Femur (tissue), 1 donor: ENCODE data around the gene KRTAP12-2.
"Not testable (repeated sequence)": the region's sequence is repeated elsewhere in the genome, so short reads cannot be mapped to it uniquely, and the experiment has no call there.

Experiments used
- DNase-seq: peaks from one replicate; pipeline ENCODE4 v3.0.0-alpha.2; 2017

Gene KRTAP12-2

GRCh38 chr21:44682580-44683151 lies 15.9 kb upstream of the KRTAP12-2 start:
- DNase-seq, result no peak

- DNase-seq, result no peak
These were observed 15.3 kb upstream of the KRTAP12-2 start, which contains the start of gene KRTAP12-1 for GRCh38 chr21:44681861-44682579. TSS of gene KRTAP12-1 (minus strand) at chr21:44682163. CDS start at chr21:44682123, 40 bp downstream.

DNA sequence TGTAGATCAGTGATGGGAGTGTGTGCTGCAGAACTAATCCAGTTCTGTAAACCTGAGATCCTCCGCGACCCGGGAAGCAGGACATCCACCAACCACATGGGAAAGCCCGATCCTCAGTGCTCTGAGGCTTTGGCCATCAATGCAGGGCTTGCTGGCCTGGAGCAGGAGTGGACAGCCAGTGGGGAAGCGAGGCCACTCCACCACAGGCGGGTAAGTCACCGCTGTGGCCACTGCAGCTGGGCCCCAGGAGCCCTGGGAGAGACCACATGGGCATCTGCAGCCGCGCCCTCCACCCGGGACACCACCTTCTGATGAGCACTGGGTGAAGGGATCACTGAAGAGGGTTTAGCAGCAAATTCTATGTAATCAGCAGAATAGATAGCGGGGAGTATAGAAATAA lies 14.4 kb upstream of the KRTAP12-2 start:
- no peak for DNase-seq

DNA sequence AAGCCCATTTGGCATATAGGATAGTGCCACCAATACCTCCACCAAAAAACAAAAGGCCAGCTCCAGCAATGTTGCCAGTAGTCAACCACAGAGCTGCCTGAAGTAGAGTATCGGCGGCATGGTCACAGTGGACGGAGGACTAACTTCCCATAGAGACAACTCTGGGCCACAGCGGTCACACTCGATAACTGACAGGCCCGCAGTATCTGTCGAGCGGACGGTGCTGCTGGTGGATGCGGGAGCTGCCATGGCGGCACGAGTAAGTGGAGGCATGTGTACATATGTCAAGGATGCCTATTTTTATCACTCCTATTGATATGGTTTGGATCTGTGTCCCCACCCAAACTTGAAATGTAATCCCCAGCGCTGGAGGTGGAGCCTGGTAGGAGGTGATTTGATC lies 11.2 kb upstream of the KRTAP12-2 start:
- no peak for DNase-seq

DNA sequence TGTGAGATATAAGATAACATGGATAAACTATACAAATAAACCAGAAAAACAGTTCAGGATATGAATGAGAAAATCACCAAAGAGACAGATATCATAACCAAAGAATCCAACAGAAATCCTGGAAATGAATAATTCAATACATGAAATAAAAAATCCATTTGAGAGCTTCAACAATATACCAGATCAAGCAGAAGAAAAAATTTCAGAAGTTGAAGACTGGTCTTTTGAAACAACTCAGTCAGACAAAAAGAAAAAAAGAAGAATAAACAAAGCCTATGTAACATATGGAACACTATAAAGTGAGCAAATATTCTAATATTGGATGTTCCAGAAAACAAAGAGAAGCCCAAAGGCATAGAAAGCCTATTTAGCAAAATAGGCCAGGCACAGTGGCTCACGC lies 5.2 kb upstream of the KRTAP12-2 start:
- no peak for DNase-seq

DNA sequence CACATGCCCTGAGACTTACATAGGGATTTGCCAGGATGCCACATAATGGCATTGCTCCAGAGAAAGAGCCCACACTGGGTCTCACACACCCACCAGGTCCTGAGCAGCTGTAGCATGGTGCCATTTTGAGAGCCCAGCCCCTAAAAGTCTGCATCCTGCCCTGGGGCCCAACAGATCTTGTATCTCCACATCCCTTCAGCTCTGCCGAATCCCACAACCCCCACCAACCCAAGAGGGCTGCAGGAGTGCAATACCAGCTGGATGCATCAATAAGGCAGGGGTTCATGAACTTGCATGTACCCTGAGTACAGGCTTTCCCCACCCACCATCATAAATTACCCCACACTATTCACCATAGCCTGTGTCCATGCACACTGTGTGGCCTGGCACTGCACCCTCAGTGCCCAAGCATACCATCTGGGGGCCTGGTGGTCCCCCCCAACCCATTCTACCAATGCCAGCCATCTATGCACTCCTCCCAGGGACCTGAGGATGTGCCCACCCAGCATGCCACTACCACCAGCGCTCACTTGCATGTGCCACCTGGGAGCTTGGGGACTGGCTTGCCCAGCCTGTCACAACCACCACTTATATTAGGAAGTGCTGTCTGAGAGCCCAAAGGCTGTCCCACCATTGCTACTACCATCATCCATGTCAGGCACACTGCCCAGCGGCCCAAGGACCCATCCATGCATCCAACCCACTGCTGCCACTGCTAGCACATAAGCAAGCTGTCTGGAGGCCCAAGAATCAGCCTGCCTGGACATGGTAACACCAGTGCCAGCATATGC lies 4.1 kb upstream of the KRTAP12-2 start:
- no peak for DNase-seq

DNA sequence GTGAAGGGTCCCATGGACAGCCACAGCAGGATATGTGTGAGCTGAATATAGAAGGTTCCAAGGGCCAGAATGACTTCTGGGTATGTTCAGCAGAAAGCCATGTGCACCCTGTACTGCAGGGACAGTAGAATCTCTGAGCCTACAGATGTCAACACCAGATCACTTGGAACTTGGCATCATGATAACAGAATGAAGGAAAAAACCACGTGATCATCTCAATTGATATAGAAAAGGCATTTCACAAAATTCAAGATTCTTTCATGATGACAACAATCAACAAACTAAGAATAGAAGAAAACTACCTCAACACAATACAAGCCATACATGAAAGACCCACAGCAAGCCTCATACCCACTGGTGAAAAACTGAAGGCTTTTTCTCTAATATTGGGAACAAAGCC lies 885 bp upstream of the KRTAP12-2 start:
- no peak for DNase-seq

GRCh38 chr21:44664691-44665090 lies 2.0 kb downstream of the KRTAP12-2 start:
- DNase-seq, result no peak

- DNase-seq, result not testable (repeated sequence)
These were observed 5.2 kb downstream of the KRTAP12-2 start for GRCh38 chr21:44661567-44661966.

DNA sequence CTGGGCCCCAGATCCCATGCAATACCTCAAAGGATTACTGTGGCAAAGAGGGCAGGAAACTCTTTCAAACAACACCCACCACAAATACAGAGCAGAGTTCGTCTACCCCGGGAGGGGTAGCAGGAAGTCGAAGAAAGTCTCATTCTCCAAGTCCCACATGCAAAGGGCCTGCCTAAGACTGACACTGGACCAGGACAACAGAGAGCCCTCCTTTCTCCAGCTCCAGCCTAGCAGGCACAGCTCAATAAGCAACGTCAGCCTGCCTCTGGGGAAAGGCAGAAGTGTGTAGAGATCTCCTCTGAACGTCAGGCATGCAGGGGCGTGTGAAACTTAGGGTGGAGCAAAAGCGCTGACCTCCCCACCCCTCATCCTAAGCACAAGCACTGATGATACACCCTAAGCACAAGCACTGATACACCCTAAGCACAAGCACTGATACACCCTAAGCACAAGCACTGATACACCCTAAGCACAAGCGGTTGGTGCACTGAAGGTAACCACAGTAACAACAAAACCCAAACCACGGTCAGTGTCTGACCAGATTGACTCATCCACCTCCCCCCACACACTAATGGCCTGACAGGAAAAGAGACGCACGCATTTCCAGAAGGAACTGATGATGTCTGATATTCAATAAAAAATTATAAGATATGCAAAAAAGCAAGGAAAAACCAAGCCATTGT lies 7.7 kb downstream of the KRTAP12-2 start:
- no peak for DNase-seq

- no peak for DNase-seq
These were observed 8.2 kb downstream of the KRTAP12-2 start for GRCh38 chr21:44658541-44658910.

GRCh38 chr21:44657635-44658540 lies 8.8 kb downstream of the KRTAP12-2 start, which contains the start of gene KRTAP12-3:
TSS of gene KRTAP12-3 (plus strand) at chr21:44657932. CDS start at chr21:44657980, 48 bp downstream.
- no peak for DNase-seq

- DNase-seq, result no peak
These were observed 9.9 kb downstream of the KRTAP12-2 start for GRCh38 chr21:44656868-44657267.

DNA sequence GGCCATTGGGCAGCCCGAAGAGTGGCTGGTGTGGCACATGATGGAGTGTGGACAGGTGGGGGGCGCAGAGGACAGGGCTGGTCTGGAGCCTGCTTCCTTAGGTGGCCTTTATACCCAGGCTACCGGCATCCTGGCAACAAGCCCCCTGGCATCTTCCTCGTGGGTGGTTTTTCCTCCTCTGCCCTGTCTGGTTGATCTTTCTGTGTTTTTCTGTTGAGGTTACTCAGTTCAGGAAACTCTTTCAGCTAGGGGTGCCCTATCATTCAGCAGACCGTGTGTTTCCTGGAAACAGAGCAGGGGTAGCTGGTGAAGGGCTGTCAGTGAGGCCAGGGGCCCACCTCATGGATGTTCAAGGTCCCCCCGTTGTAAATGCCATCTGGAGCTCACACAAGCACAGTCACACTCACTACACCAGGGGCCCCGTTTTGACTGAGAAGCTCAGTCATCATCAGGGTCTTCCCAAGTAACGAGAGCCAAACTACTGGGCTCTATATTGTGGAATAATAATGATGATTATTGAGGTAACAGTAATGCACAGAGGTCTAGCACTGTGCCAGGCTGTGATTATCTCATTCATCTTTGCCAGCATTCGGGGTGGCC lies 12.1 kb downstream of the KRTAP12-2 start, which contains the start of gene KRTAP12-4:
Gene KRTAP12-4, minus strand, starts transcription at position 84 of the 600 bp plus-strand sequence. Its CDS starts 45 bp downstream, at position 39.
- no peak for DNase-seq

DNA sequence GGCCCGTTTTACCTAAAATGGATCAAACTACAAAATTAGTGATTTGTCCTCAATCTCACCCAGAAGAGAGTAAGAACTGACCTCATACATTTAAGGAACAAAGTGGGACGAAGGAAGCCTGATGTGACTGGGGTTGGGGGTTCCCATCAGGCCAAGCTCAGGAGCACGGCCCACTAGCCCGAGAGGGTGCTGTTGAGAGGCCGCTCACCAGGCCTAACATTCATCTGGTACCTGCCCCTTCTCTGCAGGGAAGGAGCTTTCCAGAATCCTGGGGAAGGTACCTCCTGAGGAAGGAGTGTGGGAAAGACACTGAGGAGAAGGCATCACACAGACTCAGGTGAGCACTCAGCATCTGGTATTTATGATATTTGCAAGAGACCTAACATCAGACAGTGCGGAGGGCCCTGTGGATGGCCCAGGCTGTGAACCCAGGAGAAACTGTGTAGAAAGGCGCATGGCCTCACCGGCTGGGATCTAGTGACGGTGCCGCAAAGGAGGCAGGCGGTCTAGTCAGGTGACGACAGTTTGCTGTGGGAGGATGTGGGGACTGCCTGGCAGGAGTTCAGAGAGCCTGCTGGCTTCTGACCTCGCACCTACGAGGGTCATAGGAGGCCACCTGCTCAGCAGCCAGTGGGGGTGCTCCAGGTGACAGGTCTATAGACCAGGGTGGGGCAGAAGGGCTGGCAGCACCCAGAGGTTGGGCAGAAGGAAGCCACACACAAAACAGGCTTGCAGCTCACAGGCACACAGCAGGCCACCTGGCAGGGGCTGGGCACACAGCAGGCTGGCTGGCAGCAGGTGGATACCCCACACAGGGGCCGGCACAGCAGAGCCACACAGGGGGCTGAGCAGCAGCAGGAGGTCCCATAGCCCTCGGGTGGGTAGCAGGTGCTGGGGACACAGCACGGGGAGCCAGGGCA lies 12.8 kb downstream of the KRTAP12-2 start:
- DNase-seq, result no peak

GRCh38 chr21:44653123-44653522 lies 13.6 kb downstream of the KRTAP12-2 start:
- DNase-seq, result no peak

DNA sequence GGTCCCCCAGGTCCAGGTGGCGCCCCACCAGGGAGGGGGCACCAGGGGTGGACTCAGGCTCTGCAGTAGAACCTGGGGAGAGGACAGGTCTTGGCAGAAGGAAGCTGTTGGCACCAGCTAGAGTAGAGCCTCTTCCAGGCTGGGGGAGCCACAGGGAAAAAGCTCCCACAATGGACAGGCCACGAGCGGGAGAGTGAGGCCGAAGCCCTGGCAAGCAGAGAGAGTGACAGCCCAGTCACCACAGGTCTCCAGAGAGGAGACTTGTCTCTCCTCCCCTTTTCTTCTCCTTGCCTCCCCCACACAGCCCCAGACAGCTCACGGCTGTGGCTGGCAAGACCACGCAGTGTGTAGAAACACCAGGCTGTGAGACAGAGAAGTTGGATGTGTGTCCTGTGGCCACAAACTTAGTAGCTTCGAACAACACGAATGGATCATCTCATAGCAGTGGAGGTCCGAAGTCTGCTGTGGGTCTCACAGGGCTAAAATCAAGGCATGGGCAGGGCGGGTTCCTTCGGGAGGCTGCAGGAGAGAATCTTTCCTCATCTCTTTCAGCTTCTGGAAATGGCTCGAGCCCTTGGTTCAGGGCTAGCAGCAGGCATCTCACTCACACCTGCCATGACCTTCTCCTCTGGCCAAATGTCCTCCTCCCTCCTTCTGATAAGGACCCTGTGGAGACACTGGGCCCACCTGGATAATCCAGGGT lies 15.6 kb downstream of the KRTAP12-2 start:
- DNase-seq, result no peak

- no peak for DNase-seq
These were observed 16.3 kb downstream of the KRTAP12-2 start for GRCh38 chr21:44650265-44650972.

- no peak for DNase-seq
These were observed 17.1 kb downstream of the KRTAP12-2 start for GRCh38 chr21:44649521-44650100.
